HG03095 (cell line): ENCODE data around the gene CNGB1.
A peak's percentile ranks its signal among the peaks of the same experiment; 100 is the strongest.
"Not testable (repeated sequence)": the region's sequence is repeated elsewhere in the genome, so short reads cannot be mapped to it uniquely, and the experiment has no call there.

Experiments used
- ATAC-seq: cut with Tn5 transposase; IDR thresholded peaks from one replicate; pipeline ENCODE4 v1.9.1; 2021; ENCODE audit warnings: moderate library complexity; ENCODE audit not compliant: unreplicated experiment

The CNGB1 gene

DNA sequence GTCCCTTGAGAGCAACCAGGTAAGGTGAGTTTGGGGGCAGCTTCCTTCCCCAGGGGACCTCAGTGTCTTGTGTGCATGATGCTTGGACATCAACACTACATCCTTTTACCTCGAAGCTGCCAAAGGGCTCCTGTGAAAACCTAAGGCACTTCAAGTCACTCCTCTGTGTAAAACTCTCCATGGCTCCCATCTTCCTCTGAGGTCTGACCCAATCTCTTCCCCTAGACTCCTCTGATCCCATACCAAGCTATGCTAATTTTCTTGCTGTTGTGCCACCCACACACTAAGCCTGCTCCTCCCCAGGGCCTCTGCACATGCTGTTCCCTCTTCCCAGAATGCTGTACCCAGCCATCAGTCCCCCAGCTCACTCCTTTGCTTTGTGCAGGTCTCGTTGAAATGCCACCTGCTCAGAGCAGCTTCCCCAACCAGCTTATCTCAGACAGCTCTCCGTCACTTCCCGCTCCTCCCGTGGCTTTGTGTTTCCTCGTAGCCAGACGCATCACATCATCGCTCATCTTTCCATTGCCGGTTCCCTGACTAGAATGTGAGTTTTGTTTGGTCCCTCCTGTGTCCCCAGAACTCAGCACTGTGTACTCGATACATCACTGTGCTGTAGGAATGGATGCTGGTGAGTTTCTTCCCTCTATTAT lies 78.4 kb downstream of the CNGB1 start:
- no peak for ATAC-seq

DNA sequence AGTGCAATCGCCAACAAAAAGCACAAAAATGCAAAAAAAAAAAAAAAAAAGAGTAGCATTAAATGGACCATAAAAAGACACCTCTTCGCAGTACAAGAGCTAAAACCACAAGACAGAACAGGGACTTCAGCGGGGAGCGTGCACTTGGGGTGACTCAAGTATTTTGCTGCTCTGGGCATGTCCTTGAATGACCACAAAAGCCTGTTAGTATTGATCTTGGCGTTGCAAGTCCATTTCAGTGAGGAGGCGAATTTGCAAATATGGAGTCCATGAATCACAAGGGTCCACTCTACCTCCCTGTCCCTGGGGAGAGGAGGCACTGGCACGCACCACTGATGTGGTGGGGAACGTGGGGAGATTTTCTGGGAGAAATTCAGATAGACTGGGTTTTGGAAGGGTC lies 78.9 kb downstream of the CNGB1 start:
- ATAC-seq, result no peak

DNA sequence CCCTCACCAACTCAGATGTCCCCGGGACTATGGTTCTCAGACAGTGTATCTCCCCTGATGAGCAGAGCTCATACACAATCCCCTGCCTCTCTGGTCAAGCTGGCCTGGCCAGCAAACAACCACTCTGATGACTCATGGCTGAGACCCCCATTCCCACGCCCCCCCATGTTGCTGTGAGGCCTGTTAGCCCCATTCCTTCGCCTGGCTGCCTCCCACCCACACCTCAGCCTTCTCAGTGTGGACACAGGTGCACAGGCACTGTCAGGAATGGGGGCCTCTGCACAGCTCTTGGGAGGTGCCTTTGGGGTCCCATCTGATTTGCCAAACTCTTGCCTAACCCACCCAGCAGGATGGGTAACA lies 80.2 kb downstream of the CNGB1 start:
- ATAC-seq, result no peak

DNA sequence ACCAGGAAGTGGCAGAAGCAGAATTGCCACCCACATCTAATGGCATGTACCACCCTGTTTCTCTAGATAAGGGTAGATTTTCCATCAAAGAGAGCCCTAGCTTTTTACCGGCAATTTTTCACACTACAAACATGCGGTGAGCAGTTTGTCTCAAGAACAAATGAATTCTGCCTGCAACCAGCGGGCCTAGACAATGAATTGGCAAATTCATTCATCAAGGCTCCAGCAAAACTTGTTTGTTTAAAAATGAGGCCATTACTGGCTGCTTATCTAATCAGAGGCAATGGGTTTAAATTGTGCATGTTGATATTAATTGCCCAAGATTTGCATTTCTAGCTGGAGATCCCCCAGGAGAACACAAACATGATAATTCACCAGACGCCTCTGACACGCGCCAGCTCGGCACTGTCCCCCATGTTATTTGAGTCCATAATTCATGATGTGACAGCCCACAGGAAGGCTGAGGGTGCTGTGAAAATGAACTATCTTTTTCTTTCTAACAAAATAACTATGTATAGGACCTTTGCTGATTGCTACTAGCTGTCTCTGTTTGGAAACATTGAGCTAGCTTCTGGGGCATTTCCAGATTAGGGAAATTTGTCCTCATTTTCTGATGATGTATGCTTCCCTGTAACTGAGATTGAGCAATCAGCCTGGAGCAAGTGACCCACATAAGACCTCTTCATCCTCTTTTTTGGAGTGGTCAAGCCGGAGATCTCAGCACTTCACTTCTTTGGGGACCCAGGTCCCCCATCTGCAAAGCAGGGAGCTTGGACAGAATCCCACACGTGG lies 80.8 kb downstream of the CNGB1 start:
- ATAC-seq, result no peak

DNA sequence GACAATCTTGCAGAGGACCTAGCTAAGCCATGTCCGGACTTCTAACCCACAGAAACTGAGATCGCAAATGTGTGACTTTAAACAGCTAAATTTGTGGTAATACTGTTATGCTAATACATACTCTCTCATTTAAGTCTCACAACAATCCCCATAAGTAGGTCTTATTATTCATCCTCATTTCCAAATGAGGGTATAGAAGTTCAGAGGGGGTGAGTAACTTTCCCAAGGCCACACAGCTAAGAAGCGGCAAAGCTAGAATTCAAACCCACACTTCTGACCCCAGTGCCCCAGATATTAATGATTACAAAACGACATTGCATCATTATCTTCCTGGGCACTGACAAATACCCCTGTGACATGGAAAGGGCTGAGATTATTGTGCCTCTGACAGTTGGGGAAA lies 81.4 kb downstream of the CNGB1 start:
- no peak for ATAC-seq

DNA sequence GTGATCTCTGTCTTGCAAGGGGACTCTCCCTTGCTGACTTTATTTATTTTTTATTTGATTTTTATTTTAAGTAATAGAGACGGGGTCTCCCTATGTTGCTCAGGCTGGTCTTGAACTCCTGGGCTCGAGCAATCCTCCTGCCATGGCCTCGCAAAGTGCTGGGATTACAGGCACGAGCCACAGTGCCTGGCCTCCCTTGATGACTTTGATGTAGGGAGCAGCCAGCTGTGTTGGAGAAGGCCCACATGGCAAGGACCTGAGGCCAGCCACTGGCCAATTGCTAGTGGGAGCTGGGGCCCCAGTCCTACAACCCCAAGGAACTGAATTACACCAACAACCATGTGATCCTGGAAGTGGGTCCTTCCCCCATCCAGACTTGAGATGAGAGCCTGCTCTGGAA lies 81.8 kb downstream of the CNGB1 start:
- ATAC-seq, result no peak

DNA sequence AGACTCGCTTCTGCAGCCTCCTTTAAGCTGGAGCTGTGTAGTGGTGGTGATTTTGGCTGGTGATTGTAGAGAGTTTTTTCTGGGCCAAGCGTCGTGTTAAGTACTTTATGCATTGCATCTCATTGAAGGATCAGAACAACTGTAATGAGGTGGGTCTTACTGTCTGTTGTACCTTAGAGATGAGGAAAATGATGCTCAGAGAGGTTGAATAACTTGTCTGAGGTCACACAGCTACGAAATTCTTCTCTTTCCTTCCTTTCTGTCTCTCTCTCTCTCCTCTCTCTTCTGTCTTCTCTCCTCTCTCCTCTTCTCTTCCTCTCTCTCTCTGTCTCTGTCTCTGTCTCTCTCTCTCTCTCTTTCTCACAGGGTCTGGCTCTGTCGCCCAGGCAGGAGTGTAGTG lies 82.8 kb downstream of the CNGB1 start:
- no peak for ATAC-seq

DNA sequence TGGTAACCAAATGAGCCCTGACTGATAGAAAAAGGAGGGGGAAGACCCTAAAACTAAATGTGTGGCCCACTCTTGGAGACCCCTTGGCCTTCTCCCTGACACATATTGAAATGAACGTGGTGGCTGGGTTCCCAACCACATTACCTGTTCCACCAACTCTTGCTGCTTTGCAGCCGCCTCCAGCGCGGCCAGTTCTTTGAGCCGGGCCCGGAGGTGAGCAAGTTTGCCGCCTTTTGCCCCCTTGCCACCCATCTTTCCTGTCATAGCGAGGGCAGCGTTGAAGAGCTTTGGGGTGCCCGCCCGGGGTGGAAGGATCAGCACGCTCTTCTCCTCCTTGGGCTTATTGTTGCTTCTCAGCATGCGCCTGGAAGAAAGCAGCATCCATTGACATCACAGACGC lies 83.2 kb downstream of the CNGB1 start:
- no peak for ATAC-seq

DNA sequence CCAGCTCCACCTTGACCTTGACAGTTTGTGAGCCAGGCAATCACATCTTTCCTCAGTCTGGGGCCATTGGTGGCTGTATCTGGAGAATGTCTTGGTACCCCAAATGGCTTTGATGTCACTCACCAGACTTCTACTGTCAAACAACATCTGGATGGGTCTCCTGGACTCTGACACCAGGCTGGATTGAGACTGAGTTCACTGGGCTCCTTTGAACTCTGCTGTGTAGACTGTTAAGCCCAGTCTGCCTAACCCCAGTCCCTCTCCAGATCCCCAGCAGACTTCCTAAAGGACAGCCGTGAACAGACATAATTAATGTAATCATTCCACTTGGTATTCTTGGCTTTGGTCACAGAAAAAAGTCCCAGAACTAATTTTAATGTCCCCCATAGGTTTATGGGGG lies 84.5 kb downstream of the CNGB1 start:
- ATAC-seq, result no peak

DNA sequence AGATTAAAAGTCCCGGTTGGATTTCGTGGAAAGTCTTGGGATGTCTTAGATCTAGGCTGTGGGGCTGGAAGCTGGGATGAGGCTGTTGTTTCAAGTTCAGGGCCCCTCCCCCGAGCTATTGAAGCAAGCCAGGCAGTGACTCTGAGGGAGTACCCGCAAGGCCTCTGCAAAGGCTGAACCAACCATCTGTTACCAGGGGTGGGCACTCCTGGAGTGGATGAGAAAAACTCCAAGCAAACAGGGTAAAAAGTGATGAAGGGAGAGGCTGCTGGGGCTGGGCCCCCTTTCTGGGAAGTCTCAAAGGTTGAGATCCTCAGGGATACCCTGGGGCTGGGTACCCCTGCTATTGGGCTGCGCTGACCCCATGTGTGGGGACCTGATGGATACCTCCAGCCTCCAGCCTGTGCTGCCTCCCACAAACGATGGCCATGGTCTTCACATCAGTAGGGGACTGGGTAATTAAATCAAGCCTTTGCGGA lies 86.2 kb downstream of the CNGB1 start:
- ATAC-seq, result no peak

DNA sequence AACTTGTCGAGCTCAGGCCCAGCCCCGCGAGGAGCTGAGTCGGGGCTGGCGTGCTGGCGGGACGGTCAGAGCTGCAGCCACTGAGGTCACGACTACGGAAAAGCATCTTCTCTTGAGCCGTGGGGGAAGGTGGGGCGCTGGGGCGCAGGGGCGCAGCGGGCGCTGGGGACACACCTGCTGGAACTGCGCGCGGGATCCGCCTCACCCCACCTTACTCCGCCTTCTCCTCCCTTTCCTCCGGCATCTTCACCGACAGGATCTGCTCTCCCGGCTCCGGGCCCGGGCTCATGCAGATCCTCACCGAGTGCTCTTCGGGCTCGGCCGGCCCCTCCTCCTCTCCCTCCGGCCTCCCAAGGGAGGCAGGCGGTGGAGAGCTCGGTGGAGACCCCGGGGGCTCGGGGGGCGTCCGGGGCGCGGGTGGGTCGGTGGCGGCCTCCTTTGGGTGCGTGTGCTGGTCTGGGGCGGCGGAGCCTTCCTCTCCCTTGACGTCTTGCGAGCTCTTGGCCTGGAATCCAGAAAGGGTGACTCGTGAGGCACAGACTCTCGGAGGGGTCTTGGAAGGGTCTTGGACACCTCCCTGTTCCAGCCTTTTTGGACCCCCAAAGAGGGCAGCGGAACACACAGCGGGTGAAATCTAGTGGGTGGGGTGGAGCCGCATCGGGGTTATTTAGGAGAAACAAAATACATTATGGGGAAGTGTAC lies 86.8 kb downstream of the CNGB1 start:
- ATAC-seq, result no peak

DNA sequence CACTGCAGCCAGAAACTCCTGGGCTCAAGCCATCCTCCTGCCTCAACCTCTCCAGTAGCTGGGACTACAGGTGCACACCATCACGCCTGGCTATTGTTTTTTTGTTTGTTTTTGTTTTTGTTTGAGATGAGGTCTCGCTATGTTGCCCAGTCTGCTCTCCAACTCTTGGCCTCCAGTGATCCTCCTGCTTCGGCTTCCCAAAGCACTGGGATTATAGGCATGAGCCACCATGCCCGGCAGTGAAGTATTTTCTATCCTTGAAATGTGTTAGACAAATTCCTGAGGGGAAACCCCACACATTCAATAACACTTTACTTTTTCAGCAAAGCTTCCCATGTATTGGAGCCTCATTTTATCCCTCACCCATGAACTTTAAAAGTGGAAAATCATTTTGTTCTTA lies 87.4 kb downstream of the CNGB1 start:
- no peak for ATAC-seq

DNA sequence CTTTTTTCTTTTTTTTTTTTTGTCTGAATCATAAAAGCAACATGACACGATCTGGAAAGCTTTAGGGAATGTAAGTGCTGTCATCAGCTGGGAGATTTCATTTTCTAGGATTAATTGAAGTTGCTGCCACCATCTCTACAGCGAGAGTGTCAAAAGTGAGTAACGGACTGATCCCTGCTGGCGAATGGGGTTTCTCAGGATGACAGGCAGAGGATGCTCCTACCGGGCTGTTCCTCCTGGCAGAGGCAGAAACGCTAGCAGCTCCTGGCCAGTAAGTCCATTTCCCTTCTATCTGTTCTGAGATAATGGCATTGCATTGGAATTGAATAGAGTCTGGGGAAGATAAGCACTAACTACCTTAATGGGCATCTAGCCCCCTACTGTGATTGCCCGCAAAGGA lies 88.1 kb downstream of the CNGB1 start:
- ATAC-seq, result no peak

DNA sequence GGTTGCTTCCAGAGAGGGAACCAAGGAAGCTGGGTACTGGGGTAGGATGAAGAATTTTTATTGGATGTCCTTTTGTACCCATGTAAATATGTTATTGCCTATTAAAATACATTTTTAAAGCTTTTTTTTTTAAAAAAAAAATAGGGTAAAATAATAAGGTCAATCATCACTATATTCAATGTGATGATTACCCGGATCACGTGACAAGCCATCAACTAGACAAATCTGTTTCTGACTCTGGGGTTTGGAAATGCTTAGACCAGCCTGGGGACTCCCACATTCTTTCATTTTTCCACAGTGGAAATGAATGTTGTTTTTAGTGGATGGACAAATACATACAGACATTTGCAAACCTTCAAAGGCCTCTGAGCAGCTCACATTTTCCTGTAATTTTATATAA lies 88.7 kb downstream of the CNGB1 start:
- ATAC-seq, result no peak

DNA sequence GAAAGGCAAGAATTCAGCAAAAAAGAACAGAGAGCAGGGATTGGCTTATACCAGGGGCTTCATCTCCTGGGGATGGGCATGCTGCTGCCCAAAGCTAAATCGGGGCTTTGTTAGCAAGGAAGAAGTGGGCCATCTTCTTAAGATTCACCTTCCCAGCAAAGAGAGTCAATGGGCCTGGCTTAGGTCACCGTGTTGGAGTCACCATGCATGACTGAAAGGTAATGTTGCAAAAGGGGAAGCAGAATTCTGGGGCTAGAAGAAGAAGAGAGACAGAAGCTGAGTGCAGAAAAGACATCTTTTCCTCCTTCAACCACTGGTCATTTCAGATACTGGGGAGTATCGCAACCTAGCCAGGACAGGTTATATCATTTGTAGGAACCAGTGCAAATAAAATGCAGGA lies 92.3 kb downstream of the CNGB1 start:
- no peak for ATAC-seq

DNA sequence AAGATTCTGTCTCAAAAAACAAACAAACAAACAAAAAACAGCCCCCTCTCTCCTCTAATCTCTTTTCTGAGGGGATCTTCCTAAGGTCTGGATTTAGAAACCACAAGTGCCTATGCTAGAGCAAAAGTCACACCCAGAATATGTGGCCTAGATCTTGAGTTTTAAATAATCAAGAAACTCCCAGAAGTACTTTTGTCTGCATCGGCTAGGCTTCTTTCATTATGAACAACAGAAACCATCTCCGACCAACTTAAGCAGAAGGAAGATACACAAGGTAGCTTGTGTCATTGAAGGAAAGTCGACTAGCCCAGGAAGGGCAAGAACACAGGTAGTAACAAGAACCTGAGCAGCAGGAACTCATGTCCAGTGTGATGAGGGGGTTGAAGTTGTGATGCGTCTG lies 94.7 kb downstream of the CNGB1 start:
- peak; percentile 78 for ATAC-seq

DNA sequence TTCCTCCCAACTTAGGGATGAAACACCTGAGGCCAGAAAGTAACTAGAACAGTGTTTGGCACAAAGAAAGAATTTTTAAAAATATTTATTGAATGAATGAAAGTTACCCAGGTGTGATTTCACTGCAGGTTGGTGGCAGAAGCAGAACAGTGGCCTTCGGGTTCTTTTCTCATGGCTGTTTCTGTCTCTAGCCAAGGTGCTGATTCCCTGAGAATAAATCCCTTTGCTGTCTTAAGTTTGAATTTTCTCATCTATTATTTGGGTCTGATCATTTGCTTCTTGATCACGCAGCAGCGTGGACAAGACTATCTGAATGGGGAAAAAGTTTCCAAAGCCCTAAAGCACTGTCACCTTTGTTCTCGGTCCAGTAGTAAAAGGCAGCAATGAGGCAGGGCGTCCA lies 95.6 kb downstream of the CNGB1 start:
- no peak for ATAC-seq

DNA sequence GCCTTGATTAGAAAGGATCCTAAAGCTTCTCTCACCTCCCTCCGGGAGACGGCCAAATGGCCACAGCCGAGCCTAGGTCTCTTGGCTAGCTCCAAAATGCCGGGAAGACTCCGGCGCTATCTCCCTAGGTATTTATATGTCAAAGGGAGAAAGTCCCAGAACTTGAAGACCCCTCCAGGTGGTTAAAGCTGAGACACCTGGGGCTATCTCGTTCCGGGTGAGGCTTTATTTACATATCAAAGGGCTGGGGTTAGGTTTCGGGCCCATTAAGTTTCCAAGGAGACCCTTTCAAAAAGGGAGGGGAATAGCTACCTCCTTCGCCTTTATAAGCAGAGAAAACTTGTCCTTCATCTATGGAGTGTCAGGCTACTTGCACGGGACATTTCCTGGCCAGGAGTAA lies 97.7 kb downstream of the CNGB1 start:
- no peak for ATAC-seq

DNA sequence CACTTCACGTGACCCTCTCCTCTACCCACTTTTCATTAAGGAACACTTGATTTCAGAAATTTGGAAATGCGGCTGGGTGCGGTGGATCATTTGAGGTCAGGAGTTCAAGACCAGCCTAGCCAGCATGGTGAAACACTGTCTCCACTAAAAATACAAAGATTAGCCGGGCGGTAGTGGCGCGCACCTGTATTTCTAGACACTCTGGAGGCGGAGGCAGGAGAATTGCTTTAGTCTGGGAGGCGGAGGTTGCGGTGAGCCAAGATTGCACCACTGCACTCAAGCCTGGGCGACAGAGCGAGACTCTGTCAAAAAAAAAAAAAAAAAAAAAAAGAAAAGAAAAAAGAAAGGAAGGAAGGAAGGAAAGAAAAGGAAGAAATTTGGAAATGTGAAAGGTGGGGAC lies 98.2 kb downstream of the CNGB1 start:
- ATAC-seq, result not testable (repeated sequence)

DNA sequence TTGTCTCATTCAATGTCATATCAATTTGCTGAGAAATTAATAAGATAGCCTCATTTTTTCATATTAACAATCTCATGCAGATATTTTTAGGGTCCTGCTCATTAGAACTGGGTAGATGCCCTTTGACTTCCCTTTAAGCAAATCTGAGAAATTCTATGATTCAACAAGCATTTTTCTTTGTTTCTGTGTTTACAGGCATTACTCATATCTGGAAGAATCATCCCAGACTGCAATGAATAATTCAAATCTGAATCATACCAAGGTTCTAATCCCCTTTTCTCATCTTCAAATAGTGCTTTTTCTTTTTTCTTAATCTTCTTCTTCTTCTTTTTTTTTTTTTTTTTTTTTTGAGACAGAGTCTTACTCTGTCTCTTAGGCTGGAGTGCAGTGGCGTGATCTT lies 99.5 kb downstream of the CNGB1 start:
- no peak for ATAC-seq

DNA sequence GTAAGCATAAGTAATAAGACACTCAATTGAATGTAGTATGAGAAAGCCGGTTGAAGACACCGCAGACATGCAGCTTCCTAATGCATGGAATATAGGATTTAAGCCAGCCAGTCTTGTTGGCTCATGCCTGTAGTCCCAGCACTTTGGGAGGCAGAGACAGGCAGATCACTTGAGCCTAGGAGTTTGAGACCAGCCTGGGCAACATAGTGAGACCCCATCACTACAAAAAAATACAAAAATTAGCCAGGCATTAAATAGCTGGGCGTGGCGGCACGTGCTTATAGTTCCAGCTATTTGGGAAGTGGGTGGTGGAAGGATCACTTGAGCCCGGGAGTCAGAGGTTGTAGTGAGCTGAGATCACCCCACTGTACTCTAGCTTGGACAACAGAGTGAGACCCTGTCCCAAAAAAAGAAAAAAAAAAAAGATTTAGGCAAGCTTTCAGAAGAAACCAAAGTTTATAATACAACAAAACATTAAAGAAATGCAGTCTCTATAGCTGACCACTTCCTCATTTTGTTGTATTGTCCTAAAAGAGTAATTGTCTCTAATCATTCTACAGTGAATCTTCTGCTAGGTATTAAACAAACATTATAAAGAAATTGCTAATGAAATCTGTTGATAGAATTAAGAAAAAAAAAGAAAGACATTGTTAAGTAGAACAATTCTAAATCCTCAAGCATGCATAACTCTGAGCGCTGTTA lies 100.0 kb downstream of the CNGB1 start:
- no peak for ATAC-seq
